DOHH2 (cell line): Measurements from ENCODE around the gene VARS2.

Source experiments
- CTCF ChIP-seq: fragments of 200-600 bp; sonication (generic); IDR thresholded peaks from one replicate; pipeline ENCODE4 v1.5.1; 2014; ENCODE audit warnings: antibody characterized with exemption, mild to moderate bottlenecking, low read depth, low read length; ENCODE audit not compliant: poor library complexity, severe bottlenecking
- EZH2phosphoT487 ChIP-seq: fragments of 200-600 bp; sonication (generic); IDR thresholded peaks from 2 replicates; pipeline ENCODE4 v1.6.1; 2017; ENCODE audit warnings: borderline replicate concordance, mild to moderate bottlenecking, antibody characterized with exemption, low read length, moderate library complexity, mixed read lengths

GRCh38 chr6:30939473-30939872 lies 25.4 kb downstream of the VARS2 start:
- no peak for TF ChIP-seq CTCF
- TF ChIP-seq EZH2phosphoT487, result no peak
